Measurements from ENCODE around the gene C1QTNF5.

- no peak for TF ChIP-seq POLR2A (IDR thresholded peaks at IDR 0.05)
- no peak for TF ChIP-seq CTCF (IDR thresholded peaks at IDR 0.05)
- no peak for TF ChIP-seq POLR2AphosphoS5 (IDR thresholded peaks at IDR 0.05)
- no peak for TF ChIP-seq EP300 (IDR thresholded peaks at IDR 0.05)
Observed at GRCh38 chr11:119374632-119375336, 34.1 kb upstream of the C1QTNF5 start.

Measured in gastroesophageal sphincter (tissue), 3 donors.